Measurements from ENCODE around the gene DEFB112. TPM values are rescaled to one million over a fixed set of nuclear protein-coding genes. Genes with fewer than 3 reads are reported as not detected.

Gene DEFB112
- total RNA-seq, 1 donor from 2014 or later = not detected

DNA sequence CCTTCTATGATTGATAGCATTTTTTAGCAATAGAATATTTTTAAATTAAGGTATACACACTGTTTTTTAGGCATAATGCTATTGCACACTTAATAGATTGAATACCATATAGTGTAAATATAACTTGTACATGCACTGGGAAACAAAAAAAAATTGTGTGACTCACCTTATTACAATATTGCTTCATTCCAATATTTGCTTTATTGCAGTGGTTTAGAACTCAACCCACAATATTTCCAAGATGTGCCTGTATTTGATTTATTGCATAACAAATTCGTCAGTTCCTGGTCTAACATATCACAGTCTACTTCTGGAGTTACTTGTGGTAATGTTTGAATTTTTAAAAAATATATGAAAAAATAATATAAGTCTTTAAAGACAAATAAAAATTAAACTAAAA, 41.9 kb upstream of the DEFB112 start:
- no peaks in the 10 kb centered on the region for H3K4me1 ChIP-seq (ENCODE audit: insufficient read depth, low read length)
- no peak overlapping the region for H3K4me2 ChIP-seq (ENCODE audit: low read length)
- no peak overlapping the region for H3K27ac ChIP-seq (ENCODE audit: low read depth, low read length)
- Mint-ChIP-seq H3K27ac (ENCODE audit: unreplicated experiment) (no peak overlapping the region), H3K4me3 (ENCODE audit: unreplicated experiment) (no peak overlapping the region), H3K36me3 (ENCODE audit: low read depth, unreplicated experiment) (no peaks in the 10 kb centered on the region), H3K9me3 (ENCODE audit: unreplicated experiment) (no peaks in the 10 kb centered on the region), H3K27me3 (ENCODE audit: low read depth, unreplicated experiment) (no peaks in the 10 kb centered on the region), H3K4me1 (ENCODE audit: low read depth, unreplicated experiment) (peaks cover 9% of the 10 kb centered on the region)
- no peak overlapping the region for H2AFZ ChIP-seq (ENCODE audit: low read depth, low read length)
- H3K79me2 ChIP-seq (ENCODE audit: insufficient read depth, low read length) = no peaks in the 10 kb centered on the region
- DNase-seq (ENCODE audit: low read depth) = no peak
- no peak for FAIRE-seq
- H3K27me3 ChIP-seq (ENCODE audit: insufficient read depth, low read length) = no peaks in the 10 kb centered on the region
- H4K20me1 ChIP-seq (ENCODE audit: insufficient read depth, low read length) = no peaks in the 10 kb centered on the region
- no peaks in the 10 kb centered on the region for H3K36me3 ChIP-seq (ENCODE audit: insufficient read depth, low read length)
- TF ChIP-seq EZH2 (IDR thresholded peaks at IDR 0.05; ENCODE audit: insufficient read depth, low read length) = no peak
- H3K9me3 ChIP-seq (ENCODE audit: insufficient read depth, low read depth, low read length) = no peaks in the 10 kb centered on the region
- H3K4me3 ChIP-seq (ENCODE audit: insufficient read depth, low read depth, low read length) = no peak overlapping the region
- H3K9ac ChIP-seq (ENCODE audit: low read length) = no peak overlapping the region

DNA sequence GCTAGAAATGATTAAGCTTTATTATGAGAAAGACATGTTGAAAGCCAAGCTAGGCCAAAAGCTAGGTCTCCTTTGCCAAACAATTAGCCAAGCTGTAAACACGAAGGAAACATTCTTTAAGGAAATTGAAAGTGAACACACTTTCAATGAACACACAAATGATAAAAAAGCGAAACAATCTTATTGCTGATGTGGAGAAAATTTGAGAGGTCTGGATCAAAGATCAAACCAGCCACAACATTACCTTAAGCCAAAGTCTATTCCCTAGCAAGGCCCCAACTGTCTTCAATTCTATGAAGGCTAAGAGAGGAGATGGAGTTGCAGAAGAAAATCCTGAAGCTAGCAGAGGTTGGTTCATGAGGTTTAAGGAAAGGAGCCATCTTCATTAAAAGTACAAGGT, 40.2 kb upstream of the DEFB112 start:
- H2AFZ ChIP-seq (ENCODE audit: low read depth, low read length) = no peak overlapping the region
- no peaks in the 10 kb centered on the region for H3K36me3 Mint-ChIP-seq (ENCODE audit: low read depth, unreplicated experiment)

GRCh38 chr6:50087231-50087954, 37.7 kb upstream of the DEFB112 start:
- Histone ChIP-seq H3K9ac (ENCODE audit: low read length) (no peak overlapping the region), H3K4me3 (ENCODE audit: insufficient read depth, low read depth, low read length) (no peak overlapping the region), H3K9me3 (ENCODE audit: insufficient read depth, low read depth, low read length) (no peaks in the 10 kb centered on the region), H2AFZ (ENCODE audit: low read depth, low read length) (no peak overlapping the region), H3K36me3 (ENCODE audit: insufficient read depth, low read length) (no peaks in the 10 kb centered on the region), H3K4me1 (ENCODE audit: insufficient read depth, low read length) (no peaks in the 10 kb centered on the region), H3K27me3 (ENCODE audit: insufficient read depth, low read length) (no peaks in the 10 kb centered on the region), H3K79me2 (ENCODE audit: insufficient read depth, low read length) (no peaks in the 10 kb centered on the region), H4K20me1 (ENCODE audit: insufficient read depth, low read length) (no peaks in the 10 kb centered on the region), H3K27ac (ENCODE audit: low read depth, low read length) (no peak overlapping the region), H3K4me2 (ENCODE audit: low read length) (peak overlapping the region; percentile 17)
- no peaks in the 10 kb centered on the region for H3K27me3 Mint-ChIP-seq (ENCODE audit: low read depth, unreplicated experiment)
- no peaks in the 10 kb centered on the region for H3K36me3 Mint-ChIP-seq (ENCODE audit: low read depth, unreplicated experiment)
- DNase-seq (ENCODE audit: low read depth) = peak; percentile 56
- FAIRE-seq = no peak
- H3K4me1 Mint-ChIP-seq (ENCODE audit: low read depth, unreplicated experiment) = peaks cover 9% of the 10 kb centered on the region
- TF ChIP-seq, protein P1, sequence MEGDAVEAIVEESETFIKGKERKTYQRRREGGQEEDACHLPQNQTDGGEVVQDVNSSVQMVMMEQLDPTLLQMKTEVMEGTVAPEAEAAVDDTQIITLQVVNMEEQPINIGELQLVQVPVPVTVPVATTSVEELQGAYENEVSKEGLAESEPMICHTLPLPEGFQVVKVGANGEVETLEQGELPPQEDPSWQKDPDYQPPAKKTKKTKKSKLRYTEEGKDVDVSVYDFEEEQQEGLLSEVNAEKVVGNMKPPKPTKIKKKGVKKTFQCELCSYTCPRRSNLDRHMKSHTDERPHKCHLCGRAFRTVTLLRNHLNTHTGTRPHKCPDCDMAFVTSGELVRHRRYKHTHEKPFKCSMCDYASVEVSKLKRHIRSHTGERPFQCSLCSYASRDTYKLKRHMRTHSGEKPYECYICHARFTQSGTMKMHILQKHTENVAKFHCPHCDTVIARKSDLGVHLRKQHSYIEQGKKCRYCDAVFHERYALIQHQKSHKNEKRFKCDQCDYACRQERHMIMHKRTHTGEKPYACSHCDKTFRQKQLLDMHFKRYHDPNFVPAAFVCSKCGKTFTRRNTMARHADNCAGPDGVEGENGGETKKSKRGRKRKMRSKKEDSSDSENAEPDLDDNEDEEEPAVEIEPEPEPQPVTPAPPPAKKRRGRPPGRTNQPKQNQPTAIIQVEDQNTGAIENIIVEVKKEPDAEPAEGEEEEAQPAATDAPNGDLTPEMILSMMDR (IDR thresholded peaks at IDR 0.05; ENCODE audit: insufficient read depth, low read depth, low read length) = peak; percentile 12
- no peak for TF ChIP-seq EZH2 (IDR thresholded peaks at IDR 0.05; ENCODE audit: insufficient read depth, low read length)
- no peak overlapping the region for H3K4me3 Mint-ChIP-seq (ENCODE audit: unreplicated experiment)
- H3K27ac Mint-ChIP-seq (ENCODE audit: unreplicated experiment) = peak overlapping the region; percentile 19
- H3K9me3 Mint-ChIP-seq (ENCODE audit: unreplicated experiment) = no peaks in the 10 kb centered on the region

More for the DNA sequence above, 40.2 kb upstream of the DEFB112 start:
- no peaks in the 10 kb centered on the region for H3K36me3 ChIP-seq (ENCODE audit: insufficient read depth, low read length)
- H3K4me1 ChIP-seq (ENCODE audit: insufficient read depth, low read length) = no peaks in the 10 kb centered on the region
- no peak overlapping the region for H3K27ac ChIP-seq (ENCODE audit: low read depth, low read length)
- no peak overlapping the region for H3K4me3 ChIP-seq (ENCODE audit: insufficient read depth, low read depth, low read length)
- H3K4me3 Mint-ChIP-seq (ENCODE audit: unreplicated experiment) = no peak overlapping the region
- FAIRE-seq (no peak), DNase-seq (ENCODE audit: low read depth) (no peak)
- H3K27ac Mint-ChIP-seq (ENCODE audit: unreplicated experiment) = no peak overlapping the region
- no peaks in the 10 kb centered on the region for H3K9me3 Mint-ChIP-seq (ENCODE audit: unreplicated experiment)
- H3K27me3 Mint-ChIP-seq (ENCODE audit: low read depth, unreplicated experiment) = no peaks in the 10 kb centered on the region
- H4K20me1 ChIP-seq (ENCODE audit: insufficient read depth, low read length) = no peaks in the 10 kb centered on the region
- no peak overlapping the region for H3K4me2 ChIP-seq (ENCODE audit: low read length)
- peaks cover 9% of the 10 kb centered on the region for H3K4me1 Mint-ChIP-seq (ENCODE audit: low read depth, unreplicated experiment)
- TF ChIP-seq EZH2 (IDR thresholded peaks at IDR 0.05; ENCODE audit: insufficient read depth, low read length) = no peak
- TF ChIP-seq, protein P1 (IDR thresholded peaks at IDR 0.05; ENCODE audit: insufficient read depth, low read depth, low read length) = no peak
- no peaks in the 10 kb centered on the region for H3K9me3 ChIP-seq (ENCODE audit: insufficient read depth, low read depth, low read length)
- no peaks in the 10 kb centered on the region for H3K79me2 ChIP-seq (ENCODE audit: insufficient read depth, low read length)
- H3K9ac ChIP-seq (ENCODE audit: low read length) = no peak overlapping the region
- no peaks in the 10 kb centered on the region for H3K27me3 ChIP-seq (ENCODE audit: insufficient read depth, low read length)
